HG02678 (cell line): ENCODE results near the gene KCNQ5.
A peak's percentile ranks its signal among the peaks of the same experiment; 100 is the strongest.

Source experiments
- ATAC-seq: cut with Tn5 transposase; IDR thresholded peaks from one replicate; pipeline ENCODE4 v1.9.1; 2021; ENCODE audit warnings: mild to moderate bottlenecking, moderate library complexity; ENCODE audit not compliant: unreplicated experiment

The KCNQ5 gene

DNA sequence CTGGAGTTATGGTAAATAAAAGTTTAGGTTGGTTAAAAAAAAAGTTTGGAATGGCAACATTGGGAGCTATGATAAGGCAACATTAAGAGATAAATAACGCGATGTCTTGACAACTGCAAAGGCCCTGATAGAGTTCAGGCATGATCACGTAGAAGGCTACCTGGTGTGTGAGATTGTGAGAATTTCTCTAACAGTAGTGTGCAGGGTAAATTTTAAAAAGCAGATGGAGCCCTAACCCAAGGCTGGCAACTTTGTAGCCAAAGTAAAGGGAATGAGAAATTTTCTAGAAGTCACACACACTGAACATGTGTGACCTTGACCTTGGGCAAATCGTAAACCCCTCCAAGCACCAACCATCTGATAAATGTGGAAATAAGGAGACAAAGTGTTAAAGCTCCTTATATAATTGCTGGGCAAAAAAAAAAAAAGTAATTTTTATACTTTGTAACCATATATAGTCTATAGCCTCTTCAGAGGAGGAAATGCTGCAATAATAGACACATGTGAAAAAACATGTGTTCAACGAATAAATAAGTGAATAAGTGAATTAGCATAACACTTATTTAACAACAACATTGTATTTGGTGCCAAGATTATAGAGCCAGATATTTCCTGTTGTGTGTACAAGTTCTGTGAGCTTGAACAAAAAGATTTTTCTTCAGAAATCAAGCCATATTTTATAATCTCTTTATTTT is 18.2 kb downstream of the KCNQ5 start:
- no peak for ATAC-seq

DNA sequence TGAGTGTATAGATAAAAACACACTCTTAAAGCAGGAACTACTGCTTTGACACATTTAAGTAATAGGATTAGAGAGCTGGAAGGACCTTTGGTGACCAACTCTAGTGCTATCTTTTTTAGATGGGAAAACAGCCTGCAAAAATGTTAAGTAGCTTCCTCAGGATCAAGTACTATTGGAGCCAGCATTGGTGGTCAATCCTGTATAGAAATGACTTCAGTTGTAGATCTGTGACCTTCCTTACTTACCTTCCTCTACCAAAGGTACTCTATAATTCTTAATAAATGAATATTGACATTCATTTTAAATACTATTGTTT is 18.7 kb downstream of the KCNQ5 start:
- ATAC-seq = no peak

DNA sequence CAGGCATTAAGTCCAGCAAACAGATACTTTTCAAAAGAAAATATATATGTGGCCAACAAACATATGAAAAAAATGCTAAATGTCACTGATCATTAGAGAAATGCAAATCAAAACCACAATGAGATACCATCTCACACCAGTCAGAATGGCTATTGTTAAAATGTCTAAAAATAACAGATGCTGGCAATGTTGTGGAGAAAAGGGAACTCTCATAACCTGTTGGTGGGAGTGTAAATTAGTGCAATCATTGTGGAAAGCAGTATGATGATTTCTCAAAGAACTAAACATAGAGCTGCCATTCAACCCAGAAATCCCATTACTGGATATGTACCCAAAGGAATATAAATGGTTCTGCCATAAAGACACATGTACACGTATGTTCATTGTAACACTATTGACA is 20.6 kb downstream of the KCNQ5 start:
- ATAC-seq = peak; percentile 38

DNA sequence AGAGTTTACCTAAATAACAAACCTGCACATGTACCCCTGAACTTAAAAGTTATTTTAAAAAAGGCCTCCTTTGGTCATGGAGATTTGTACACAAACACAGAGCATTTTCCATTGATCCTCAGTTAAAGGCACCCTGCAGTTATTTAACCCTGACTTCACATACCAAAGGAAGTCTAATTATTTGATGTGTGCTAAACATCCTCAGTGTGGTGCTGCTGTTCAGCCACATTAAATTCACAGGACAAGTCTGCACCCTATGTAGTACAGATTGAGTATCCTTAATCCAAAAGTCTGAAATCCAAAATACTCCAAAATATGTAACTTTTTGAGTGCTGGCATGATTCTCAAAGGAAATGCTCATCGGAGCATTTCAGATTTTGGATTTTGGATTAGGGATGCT is 21.4 kb downstream of the KCNQ5 start:
- no peak for ATAC-seq

DNA sequence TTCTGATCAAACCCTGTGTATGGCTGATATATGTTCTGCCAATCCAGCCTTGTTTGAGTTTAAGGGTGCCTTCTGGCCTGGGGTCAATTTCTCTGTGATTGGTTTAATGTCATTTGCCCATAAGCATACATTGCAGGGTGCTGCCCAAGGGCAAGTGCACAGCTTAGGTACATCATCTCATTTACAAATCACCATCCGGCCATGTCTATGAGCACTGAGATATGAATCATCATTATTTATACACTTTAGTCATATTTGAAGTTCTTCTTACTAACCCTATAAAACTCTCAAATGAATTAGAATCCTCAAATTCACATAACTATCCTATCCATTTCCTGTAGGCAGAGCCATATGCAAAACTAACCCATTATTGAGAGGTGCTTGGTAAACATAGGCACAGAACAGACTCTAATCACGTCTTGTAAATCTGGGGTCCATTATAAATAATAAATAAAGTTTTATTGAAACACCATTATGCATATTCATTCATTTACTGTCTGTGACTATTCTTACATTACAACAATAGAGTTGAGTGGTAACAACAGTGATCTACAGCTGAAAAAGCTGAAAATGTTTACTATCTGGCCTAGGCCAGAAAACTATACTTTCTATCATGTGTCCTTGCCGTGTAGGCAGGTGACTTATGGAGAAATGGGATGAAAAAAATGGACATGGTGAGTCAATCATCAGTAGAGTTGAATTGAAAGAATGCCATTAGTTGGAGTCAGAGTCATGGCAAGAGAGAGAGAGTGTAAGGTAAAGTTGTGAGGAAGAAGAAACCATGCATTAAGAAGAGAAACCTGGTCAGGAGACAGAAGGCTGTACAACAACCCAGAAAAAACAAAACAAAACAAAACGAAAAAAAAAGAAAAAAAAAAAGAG is 25.0 kb downstream of the KCNQ5 start:
- ATAC-seq = no peak

DNA sequence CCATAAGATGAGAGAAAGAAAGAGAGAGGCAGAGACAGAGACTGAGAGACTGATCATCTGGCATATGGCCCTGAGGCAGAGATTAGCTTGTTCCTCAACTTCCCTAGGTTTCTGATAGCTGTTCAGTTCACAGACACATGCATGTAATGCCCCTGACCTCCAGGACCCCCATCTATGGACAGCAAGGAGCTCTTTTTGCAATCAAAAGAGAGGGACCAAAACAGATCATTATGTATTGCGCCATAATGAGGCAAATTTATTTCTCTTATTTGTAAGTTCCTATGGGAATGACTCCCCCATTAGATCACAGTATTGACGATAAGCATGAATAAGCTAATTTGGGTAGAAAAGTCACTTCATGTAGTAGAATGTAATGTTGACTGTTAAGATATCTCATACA is 25.6 kb downstream of the KCNQ5 start:
- ATAC-seq = no peak

DNA sequence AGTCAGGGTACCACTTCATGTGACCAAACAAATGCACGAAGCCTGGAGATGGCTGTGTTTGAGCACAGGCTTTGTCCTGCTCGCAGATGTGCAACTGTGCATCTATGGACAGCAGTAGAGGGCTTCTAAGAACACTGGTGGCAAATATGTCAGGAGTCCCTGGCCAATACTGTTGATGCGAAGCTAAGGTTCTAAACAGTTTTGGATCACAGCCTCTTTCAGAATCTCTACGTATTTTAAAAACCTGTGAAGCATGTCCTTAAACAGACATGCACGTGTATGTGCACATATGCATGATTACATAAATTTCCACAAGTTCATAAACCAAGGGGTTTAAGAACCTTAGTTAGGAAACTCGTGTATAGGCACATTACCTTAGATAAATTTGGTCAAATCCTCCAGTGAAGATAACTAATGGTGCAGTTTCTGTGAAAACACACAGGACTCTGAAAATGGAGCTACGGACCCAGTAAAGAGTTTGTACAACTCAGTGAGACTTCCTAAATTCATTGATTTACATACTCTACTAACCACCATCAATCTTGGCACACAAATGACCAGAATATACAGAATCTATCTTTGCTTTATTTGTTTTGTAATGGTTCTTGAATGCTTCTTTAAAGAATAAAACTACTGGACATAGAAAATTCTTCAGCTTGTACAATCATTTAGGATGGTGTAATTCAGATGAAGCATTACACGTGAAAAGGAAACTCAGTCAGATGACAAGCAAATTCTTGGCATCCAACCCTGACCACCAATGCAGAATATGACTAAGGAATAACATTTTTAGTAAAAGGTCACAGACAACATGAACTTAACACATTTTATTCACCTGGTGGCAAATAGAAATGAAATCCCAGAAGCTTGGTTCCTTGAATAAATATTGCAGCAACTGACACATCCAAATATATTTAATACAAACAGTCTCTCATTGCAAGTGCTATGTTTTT is 27.4 kb downstream of the KCNQ5 start:
- ATAC-seq = peak; percentile 57

DNA sequence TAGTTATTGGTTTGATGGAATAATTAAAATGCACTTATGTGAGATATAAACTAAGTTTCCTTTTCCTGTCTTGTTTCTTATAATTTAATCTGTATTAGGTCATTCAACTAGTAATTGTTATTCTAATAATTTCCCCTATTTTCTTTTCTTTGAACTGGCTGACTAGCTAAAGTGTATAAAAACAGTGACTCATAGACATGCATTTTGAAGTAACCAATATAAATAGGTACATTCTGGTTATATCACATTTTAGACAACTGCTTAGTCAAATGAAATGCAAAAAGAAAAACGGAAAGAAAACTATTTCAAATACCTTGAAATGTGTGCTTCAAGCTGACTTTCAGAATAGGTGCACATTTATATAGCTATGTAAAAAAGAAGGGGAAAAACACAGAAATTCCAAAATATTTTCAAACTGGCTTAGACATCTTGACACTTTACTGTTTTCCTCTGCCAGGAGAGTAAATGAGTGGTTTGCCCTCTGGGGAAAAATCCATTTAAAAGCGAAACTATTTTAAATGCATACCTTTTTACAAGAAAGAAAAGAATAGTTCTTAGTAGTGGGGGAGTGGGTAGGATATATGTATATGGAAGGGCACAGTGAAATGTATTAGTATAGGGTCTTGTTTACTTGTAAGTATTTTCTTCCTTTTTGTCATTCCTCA is 28.3 kb downstream of the KCNQ5 start:
- no peak for ATAC-seq

DNA sequence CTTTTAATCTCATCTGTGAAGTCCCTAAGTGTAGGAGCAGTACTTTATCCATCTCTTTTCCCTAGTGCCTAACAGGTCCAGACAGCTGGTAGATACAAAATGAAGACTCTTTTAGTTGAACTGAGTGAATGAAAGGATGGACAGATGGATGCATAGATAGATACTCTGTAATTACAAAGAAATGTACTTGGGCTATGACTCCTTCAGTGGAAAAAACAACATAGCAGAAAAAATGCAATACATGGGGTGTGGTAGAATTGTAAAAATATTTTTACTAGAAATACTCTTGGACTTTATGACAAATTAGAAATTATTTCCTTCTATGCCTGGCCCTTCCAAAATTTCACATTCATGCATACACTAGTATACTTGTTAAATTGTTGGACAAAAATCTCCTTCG is 29.3 kb downstream of the KCNQ5 start:
- no peak for ATAC-seq

DNA sequence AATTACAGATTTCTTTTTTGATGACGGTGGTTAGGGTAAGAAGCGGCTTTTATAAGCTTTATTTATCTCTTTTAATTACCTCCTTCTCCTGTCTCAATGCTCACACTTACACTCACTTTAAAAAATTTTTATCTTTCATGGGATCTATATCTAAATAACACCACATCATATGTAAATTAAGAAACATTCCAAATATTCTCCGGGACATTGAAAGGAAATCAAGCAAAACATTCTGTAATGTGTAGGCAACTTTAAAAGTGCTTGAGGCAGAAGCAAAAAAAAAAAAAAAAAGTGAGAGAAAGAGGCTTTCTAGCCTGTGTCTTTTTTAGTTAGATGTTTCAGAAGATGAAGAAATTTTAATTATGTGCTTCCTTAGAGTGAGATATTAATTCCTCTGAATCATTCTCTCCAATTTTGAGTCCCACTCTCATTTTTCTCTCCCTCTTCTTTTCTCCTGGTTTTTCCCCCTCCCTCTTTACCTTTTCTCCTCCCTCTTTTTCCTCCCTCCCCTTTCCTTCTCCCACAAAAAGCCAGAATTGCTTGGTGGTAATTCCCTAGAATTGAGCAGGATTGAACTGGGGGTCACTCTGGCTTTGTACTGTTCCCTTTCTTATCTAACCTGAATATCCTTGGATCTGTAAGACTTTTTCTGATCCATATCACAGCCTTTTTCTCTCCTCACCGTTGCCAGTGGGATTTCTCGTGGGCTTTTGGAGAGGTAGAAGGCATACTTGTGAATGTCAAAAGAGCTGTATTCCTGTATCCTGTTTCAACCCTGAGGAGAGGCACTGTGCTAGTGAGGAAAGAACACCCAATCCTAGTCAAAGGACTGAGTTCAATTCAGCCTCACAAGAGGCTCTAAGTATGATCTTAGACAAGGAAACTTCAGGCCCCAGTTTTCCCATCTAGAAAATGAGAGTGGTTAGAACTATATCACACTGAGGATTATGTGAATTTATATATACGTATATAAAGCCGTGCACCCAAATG is 30.4 kb downstream of the KCNQ5 start:
- ATAC-seq = no peak

DNA sequence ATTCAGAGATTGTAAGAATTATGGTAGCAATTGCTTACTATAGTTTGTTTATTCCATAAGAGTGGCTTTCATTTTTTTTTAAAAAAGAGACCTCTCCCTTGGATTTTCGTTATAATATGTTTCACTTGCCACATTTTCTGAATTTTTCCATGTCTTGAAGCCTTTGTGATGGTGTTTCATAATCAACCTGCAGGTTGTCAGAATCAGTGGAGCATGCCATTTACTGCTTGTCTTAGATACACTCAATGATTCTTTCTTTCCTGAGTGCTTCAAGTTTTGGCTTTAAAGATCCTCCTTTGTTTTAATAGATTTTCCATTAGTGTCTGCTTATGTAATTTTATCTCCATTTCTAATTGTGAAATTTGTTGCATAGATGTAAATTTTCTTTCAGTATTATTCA is 31.2 kb downstream of the KCNQ5 start:
- no peak for ATAC-seq

DNA sequence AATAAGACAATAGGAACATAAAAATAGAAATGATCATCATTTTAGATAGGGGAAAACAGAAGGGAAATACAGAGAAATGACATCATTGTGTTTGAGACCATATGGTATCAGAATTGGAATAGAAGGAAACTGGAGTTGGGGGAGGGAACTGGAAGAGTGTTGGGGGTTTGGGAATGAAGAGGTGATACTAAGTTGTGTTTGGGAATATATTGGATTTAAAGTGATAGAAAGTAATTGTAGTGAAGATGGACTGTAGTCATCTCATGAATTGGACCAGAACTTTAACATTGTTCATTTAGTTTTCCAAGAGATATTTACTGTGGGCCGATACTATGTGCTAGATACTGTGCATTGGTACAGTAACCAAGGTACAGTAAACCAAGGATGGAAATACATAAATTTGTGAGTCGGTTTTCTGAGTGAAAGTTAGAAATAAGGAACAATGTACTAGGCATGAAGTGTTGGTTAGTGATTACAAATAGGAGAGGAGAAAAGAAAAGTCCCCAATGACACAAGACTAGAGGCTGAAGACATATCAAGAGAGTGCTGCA is 32.3 kb downstream of the KCNQ5 start:
- ATAC-seq = peak; percentile 71

DNA sequence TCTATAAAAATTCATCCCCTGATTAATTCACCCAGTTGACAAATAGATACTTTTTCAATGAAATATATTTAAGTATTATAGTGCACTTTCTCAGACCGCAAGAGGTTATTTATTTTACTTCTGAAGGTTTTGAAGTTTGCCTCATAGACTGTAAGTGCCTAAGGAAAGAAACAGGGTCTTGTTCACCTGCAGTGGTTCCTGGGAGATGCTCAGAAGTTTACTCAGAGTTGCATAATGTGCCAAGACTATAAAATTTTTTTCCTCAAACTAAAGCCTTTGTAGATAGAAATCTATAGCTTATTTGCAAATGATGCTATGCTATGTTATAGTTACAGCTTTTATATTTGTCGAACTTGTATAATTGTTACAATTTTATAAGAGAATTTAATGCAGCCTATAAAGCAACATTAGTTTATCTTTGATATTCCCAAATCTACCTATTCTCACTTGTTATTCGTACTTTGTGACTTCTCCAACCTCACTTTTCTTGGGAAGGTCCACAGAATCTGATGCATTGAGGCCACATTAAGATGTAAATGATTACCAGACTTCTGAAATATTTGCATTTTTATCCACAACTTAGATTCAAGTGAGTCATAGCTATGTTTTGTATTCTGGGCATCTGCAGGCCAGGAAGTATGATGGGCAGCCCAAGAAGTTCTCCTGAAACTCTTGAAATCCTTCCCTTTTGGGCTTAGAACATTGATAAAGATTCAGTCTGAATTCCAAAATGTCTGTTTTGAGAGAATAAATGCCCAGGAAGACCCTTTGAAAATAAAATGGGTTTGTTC is 35.7 kb downstream of the KCNQ5 start:
- ATAC-seq = peak; percentile 34

DNA sequence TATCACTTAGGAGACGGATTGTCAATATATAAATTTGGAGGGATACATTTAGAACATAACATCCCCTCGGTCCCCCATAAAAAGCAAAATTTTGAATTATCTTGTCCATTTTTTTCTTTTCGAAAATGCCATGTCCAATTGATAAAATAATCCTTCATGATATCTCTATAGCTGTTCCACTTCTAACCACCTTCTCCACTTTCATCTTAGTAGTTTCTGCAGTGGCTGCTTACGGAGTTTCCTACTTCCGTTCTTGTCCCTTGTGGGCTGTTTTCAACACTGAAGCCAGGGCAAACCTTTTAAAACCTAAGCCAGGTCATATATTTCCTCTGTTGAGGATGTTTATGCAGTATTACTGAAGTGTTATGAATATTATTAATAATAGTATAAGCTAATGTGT is 37.9 kb downstream of the KCNQ5 start:
- no peak for ATAC-seq

DNA sequence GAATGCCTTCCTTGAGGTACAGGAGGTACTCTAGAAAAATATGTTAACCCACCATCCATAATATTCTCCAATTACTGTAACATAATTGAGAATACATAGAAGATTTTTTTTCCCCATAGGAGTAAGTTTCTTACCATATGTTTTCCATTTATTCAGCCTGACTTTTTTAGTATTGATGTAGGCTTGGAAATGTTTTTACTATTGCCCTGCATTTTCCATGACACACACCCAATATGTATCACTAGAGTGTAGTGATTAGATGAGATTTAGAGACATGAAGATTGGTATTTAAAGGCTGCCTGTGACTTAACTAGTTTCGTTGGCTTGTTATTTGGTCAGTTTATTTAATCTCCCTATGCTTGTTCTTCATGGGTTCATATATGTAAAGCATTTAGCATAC is 39.5 kb downstream of the KCNQ5 start:
- no peak for ATAC-seq

DNA sequence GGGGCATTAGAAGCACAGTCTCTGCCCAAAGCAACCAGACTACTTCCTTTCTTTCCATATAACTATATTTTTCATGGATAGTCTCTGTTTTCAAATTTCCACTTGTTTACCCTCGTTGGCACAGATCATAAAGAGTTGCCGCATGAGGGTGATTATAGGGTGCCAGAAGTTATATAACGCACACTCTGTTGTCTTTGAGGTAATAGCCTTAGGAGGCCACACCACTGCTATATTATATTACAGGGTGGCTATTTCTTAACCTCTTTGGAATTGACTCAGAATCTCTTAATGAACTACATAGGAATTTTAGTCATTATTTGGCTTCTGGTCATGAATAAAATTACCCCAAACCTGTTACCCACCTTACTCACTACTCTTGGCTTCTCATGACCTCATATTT is 43.7 kb downstream of the KCNQ5 start:
- no peak for ATAC-seq

DNA sequence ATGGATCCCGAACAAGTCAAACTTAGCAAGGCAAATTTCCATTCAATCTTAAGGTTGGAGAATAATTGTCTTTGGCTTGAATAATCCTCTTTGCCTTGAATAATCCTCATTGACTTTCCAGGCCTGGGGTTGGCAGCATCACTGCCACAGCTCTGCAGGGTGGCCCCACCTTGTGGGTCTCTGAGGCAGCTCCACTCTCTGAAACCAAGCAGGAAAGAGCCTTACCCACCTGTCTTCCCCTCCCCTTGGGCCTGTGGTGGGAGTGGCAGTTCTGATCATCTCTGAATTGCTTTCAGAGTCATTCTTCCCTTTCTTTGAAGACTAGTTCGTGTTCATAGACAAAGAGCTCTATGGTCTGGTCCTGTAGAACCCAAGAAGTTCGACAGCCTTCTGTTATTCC is 47.5 kb downstream of the KCNQ5 start:
- ATAC-seq = no peak

DNA sequence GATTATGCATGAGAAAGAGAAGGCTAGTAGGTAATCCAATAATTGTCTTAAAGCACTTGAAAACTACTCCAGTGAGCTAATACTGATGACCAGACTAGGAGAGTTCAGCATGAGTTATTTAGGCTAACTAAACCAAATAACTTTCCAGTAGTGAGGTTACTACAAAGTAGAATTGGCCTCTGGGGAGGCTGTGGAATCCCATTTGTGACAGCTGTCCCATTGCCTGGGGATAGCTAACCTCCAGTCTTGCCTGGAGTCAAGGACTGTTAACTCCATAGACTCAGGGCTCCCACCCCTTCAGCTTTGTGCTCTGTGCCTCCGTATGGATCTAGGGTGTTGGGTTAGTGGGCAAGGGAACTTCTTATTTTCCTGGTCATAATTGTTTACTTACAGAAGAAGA is 51.0 kb downstream of the KCNQ5 start:
- ATAC-seq = no peak

DNA sequence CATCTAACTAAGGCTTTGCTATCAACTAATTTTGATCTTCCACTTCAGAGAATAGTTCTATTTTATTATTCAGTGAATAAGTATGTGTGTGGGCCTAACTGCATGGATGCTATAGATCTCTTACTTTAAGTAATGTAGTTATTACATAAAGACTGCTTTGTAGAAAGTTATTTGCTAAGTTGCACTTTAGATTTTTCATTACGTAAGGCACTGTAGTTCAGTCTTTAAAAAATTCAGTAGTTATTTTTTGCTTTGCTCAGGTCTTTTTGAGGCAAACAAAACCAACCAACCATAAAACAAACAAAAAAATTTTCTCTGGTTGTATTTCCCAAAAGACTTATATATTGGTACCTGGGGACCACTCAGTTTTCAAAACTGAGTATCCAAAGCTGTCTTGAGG is 53.0 kb downstream of the KCNQ5 start:
- no peak for ATAC-seq
